ENCODE results near the gene HBA1.
"Not testable (repeated sequence)": the region's sequence is repeated elsewhere in the genome, so short reads cannot be mapped to it uniquely, and the experiment has no call there.

Gene HBA1

GRCh38 chr16:152141-153128 lies 24.0 kb upstream of the HBA1 start, which contains the start of gene HBZ:
TSS of gene HBZ (plus strand) at chr16:152644. CDS start at chr16:152910, 266 bp downstream.
- TF ChIP-seq CTCF (IDR thresholded peaks at IDR 0.05; ENCODE audit: borderline replicate concordance, insufficient read depth, low read depth, low read length), result no peak
- no peak within 1 kb of the TSS for H3K4me3 ChIP-seq (ENCODE audit: low read depth, low read length)

GRCh38 chr16:153129-153521 lies 23.4 kb upstream of the HBA1 start:
- not testable (repeated sequence) for H3K4me3 ChIP-seq (ENCODE audit: low read depth, low read length)

- H3K4me3 ChIP-seq (ENCODE audit: low read depth, low read length), result not testable (repeated sequence)
Observed at GRCh38 chr16:153550-154216, 22.8 kb upstream of the HBA1 start.

- H3K4me3 ChIP-seq (ENCODE audit: low read depth, low read length), result no peak overlapping the region
- TF ChIP-seq CTCF (IDR thresholded peaks at IDR 0.05; ENCODE audit: borderline replicate concordance, insufficient read depth, low read depth, low read length), result no peak
Observed at GRCh38 chr16:154217-155030, 22.1 kb upstream of the HBA1 start.

- H3K4me3 ChIP-seq (ENCODE audit: low read depth, low read length), result no peak overlapping the region
- no peak for TF ChIP-seq CTCF (IDR thresholded peaks at IDR 0.05; ENCODE audit: borderline replicate concordance, insufficient read depth, low read depth, low read length)
Observed at GRCh38 chr16:155031-155398, 21.5 kb upstream of the HBA1 start.

GRCh38 chr16:159136-159849 lies 17.2 kb upstream of the HBA1 start:
- no peak overlapping the region for H3K4me3 ChIP-seq (ENCODE audit: low read depth, low read length)

GRCh38 chr16:160242-160641 lies 16.2 kb upstream of the HBA1 start:
- H3K4me3 ChIP-seq (ENCODE audit: low read depth, low read length), result not testable (repeated sequence)

More at GRCh38 chr16:159136-159849, 17.2 kb upstream of the HBA1 start:
- TF ChIP-seq CTCF (IDR thresholded peaks at IDR 0.05; ENCODE audit: borderline replicate concordance, insufficient read depth, low read depth, low read length), result no peak

- H3K4me3 ChIP-seq (ENCODE audit: low read depth, low read length), result no peak overlapping the region
- TF ChIP-seq CTCF (IDR thresholded peaks at IDR 0.05; ENCODE audit: borderline replicate concordance, insufficient read depth, low read depth, low read length), result no peak
Observed at GRCh38 chr16:160691-161190, 15.7 kb upstream of the HBA1 start.
